Uterus (tissue), 4 donors: ENCODE data around the gene P2RY8. TPM values are rescaled to one million over a fixed set of nuclear protein-coding genes. Genes with fewer than 3 reads are reported as not detected.
"Not testable (repeated sequence)": the region's sequence is repeated elsewhere in the genome, so short reads cannot be mapped to it uniquely, and the experiment has no call there.

Experiments used
- DNase-seq, 2 donors: peaks; one replicate each; pipeline ENCODE4 v3.0.0-alpha.2; 2019 to 2020
- H3K27ac ChIP-seq, 2 donors: fragments of 200-600 bp; sonication (generic); 1 replicate in 1 of 2; 2 replicates in 1 of 2; pipeline ENCODE4 v1.5.1; 2016 to 2018
- H3K27me3 ChIP-seq, 2 donors: fragments of 200-600 bp; sonication (generic); one replicate each; pipeline ENCODE4 v1.5.1; 2018 to 2019; ENCODE audit warnings: control low read depth in 1 of 2
- H3K36me3 ChIP-seq, 2 donors: fragments of 200-600 bp; sonication (generic); one replicate each; pipeline ENCODE4 v1.5.1; 2019; ENCODE audit warnings: control low read depth in 1 of 2
- H3K4me1 ChIP-seq, 2 donors: fragments of 200-600 bp; sonication (generic); one replicate each; pipeline ENCODE4 v1.5.1; 2018 to 2019; ENCODE audit warnings: control low read depth in 1 of 2
- H3K4me3 ChIP-seq, 2 donors: fragments of 200-600 bp; sonication (generic); 1 replicate in 1 of 2; 2 replicates in 1 of 2; pipeline ENCODE4 v1.5.1; 2018 to 2019; ENCODE audit warnings: mild to moderate bottlenecking in 1 of 2
- H3K9me3 ChIP-seq, 2 donors: fragments of 200-600 bp; sonication (generic); one replicate each; pipeline ENCODE4 v1.5.1; 2019; ENCODE audit warnings: control low read depth in 1 of 2
- CTCF ChIP-seq, 4 experiments: fragments of 200-600 bp in 2 of 4; fragments of 450-650 bp in 2 of 4; sonication (generic) in 2 of 4; IDR thresholded peaks; one replicate each; pipeline ENCODE4 v1.5.1; 2016 to 2019; ENCODE audit warnings: antibody characterized with exemption in 4 of 4, mild to moderate bottlenecking in 2 of 4, moderate library complexity in 1 of 4
- POLR2A ChIP-seq, 2 donors: fragments of 450-650 bp; IDR thresholded peaks; one replicate each; pipeline ENCODE4 v1.6.1; 2016; ENCODE audit warnings: antibody characterized with exemption in 2 of 2, mild to moderate bottlenecking in 1 of 2, moderate library complexity in 1 of 2
- intact Hi-C: fragments of 100-400 bp; cut with DNase I; formaldehyde crosslinking; loops from one replicate; pipeline ENCODE4 v1.15.1; 2023; ENCODE audit warnings: low total_unique reads
- total RNA-seq, 4 donors: library from RNA; depleted of rRNA in 3 of 4; stranded (reverse); fragments of >200 nt in 3 of 4; gene quantifications; one replicate each; pipeline versions ENCODE4 v1.1.0 to v1.2.4, GENCODE V29; 2014 to 2023
- donor health status: DM: yes; HTN: yes; CAD: no.

P2RY8 gene
- total RNA-seq, 4 donors from 2014 or later = 0.59 to 3.6 (median 0.90) TPM; not detected in 1

DNA sequence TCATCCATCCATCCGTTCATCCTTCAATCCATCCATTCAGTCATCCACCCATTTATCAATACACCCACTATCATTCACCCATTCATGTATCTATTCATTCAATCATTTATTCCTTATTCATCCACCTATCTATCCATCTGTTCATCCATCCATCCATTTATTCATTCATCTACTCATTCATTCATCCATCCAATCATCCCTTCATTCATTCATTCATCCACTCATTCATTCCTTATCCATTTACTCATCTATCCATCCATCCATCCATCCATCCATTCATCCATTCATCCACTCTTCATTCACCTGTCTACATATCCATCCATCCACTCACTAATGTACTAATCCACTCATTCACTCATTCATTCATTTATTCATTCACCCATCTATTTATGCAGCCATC, 9.5 kb downstream of the P2RY8 start:
- Histone ChIP-seq H3K4me1 (no peaks in the 10 kb centered on the region), H3K9me3 (no peaks in the 10 kb centered on the region), H3K36me3 (no peaks in the 10 kb centered on the region), H3K27me3 (no peaks in the 10 kb centered on the region), H3K27ac (no peak overlapping the region), H3K4me3 (no peak overlapping the region)
- no peak for DNase-seq
- TF ChIP-seq CTCF (IDR thresholded peaks at IDR 0.05) (no peak), POLR2A (IDR thresholded peaks at IDR 0.05) (no peak)
- intact Hi-C loops = no loop called here

- TF ChIP-seq POLR2A (IDR thresholded peaks at IDR 0.05) (no peak), CTCF (IDR thresholded peaks at IDR 0.05) (no peak)
- DNase-seq = no peak
- no peak overlapping the region for H3K27ac ChIP-seq
- intact Hi-C loops = no loop called here
- no peaks in the 10 kb centered on the region for H3K9me3 ChIP-seq
- no peaks in the 10 kb centered on the region for H3K27me3 ChIP-seq
- H3K36me3 ChIP-seq = no peaks in the 10 kb centered on the region
- no peak overlapping the region for H3K4me3 ChIP-seq
- H3K4me1 ChIP-seq = no peaks in the 10 kb centered on the region
Measured at GRCh38 chrX:1526565-1526964, 10.4 kb downstream of the P2RY8 start.

DNA sequence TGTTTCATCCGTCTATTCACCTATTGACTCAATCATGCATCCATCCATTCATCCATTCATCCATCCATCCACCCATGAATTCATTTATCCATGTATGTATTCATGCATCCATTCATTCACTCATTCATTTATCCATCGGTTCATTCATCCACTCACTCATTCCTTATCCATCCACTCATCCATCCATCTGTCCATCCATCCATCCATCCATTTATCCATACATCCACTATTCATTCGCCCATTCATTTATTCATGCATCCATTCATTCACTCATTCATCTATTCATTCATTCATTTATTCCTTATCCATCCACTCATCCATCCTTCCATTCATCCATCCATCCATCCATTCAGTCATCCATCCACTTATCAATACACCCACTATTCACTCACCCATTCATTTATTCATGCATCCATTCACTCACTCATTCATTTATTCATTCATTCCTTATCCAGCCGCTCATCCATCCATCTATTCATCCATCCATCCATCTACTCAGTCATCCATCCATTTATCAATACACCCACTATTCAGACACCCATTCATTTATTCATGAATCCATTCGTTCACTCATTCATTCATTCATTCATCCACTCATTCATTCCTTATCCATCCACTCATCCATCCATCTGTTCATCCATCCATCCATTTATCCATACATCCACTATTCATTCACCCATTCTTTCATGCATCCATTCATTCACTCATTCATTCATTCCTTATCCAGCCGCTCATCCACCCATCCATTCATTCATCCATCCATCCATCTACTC, 11.2 kb downstream of the P2RY8 start:
- TF ChIP-seq POLR2A (IDR thresholded peaks at IDR 0.05) = no peak
- TF ChIP-seq CTCF (IDR thresholded peaks at IDR 0.05) = no peak
- no peak overlapping the region for H3K27ac ChIP-seq
- intact Hi-C loops = no loop called here

GRCh38 chrX:1524874-1525582, 12.0 kb downstream of the P2RY8 start:
- Histone ChIP-seq H3K9me3 (no peaks in the 10 kb centered on the region), H3K27ac (no peak overlapping the region), H3K4me1 (no peaks in the 10 kb centered on the region), H3K27me3 (no peaks in the 10 kb centered on the region), H3K36me3 (no peaks in the 10 kb centered on the region), H3K4me3 (no peak overlapping the region)
- no peak for DNase-seq
- intact Hi-C loops = no loop called here
- TF ChIP-seq CTCF (IDR thresholded peaks at IDR 0.05) = no peak
- TF ChIP-seq POLR2A (IDR thresholded peaks at IDR 0.05) = no peak

More for the DNA sequence above, 11.2 kb downstream of the P2RY8 start:
- H3K4me3 ChIP-seq = no peak overlapping the region
- H3K27me3 ChIP-seq = no peaks in the 10 kb centered on the region
- H3K36me3 ChIP-seq = no peaks in the 10 kb centered on the region
- no peak for DNase-seq
- H3K9me3 ChIP-seq = no peaks in the 10 kb centered on the region
- H3K4me1 ChIP-seq = no peaks in the 10 kb centered on the region

GRCh38 chrX:1522905-1523304, 14.1 kb downstream of the P2RY8 start:
- not testable (repeated sequence) for DNase-seq

More at GRCh38 chrX:1522905-1523304, 14.1 kb downstream of the P2RY8 start:
- H3K36me3 ChIP-seq, H3K27ac ChIP-seq, H3K27me3 ChIP-seq, H3K4me3 ChIP-seq, intact Hi-C loops, H3K9me3 ChIP-seq, H3K4me1 ChIP-seq: not testable (repeated sequence)
